Measurements from ENCODE around the gene SMCO4.
"Not testable (repeated sequence)": the region's sequence is repeated elsewhere in the genome, so short reads cannot be mapped to it uniquely, and the experiment has no call there.

SMCO4 gene

GRCh38 chr11:93463666-93464065, 79.5 kb downstream of the SMCO4 start:
- DNase-seq, result not testable (repeated sequence)

GRCh38 chr11:93458286-93458685, 84.9 kb downstream of the SMCO4 start:
- no peak for DNase-seq

GRCh38 chr11:93444617-93445073, 98.5 kb downstream of the SMCO4 start:
- no peak for DNase-seq

GRCh38 chr11:93443232-93443631, 100.0 kb downstream of the SMCO4 start:
- DNase-seq, result not testable (repeated sequence)

- no peak for DNase-seq
Observed at GRCh38 chr11:93432247-93432646, 110.9 kb downstream of the SMCO4 start.

Measured in activated CD8-positive, alpha-beta memory T cell treated with anti-CD3 and anti-CD28 coated beads, Interleukin-2, amount 50 U/mL, for 48 hours (primary cell).